SK-N-SH (cell line): Measurements from ENCODE around the gene IL10RA. TPM values are rescaled to one million over a fixed set of nuclear protein-coding genes. Genes with fewer than 3 reads are reported as not detected.

Source experiments
- CTCF ChIA-PET: fragments of 300-600, 350-600 bp; formaldehyde crosslinking; extraction: SDS; loops from one replicate; lab custom pipeline; 2021; lab: Yijun Ruan, JAX
- POLR2A ChIA-PET: fragments of 350-600 bp; sonication (Branson Sonifier 250); formaldehyde crosslinking; extraction: SDS; loops from one replicate; lab custom pipeline; 2020; ENCODE audit warnings: antibody characterized with exemption, inconsistent platforms; lab: Yijun Ruan, JAX
- DNase-seq: peaks from one replicate; pipeline ENCODE4 v3.0.0; 2012
- H2AFZ ChIP-seq: fragments of 200-600 bp; sonication (generic); 2 replicates; pipeline ENCODE4 v1.8.1; 2016; ENCODE audit warnings: antibody characterized with exemption, mild to moderate bottlenecking, low read depth
- H3F3A ChIP-seq: fragments of 200-600 bp; sonication (generic); replicated peaks from 2 replicates; pipeline ENCODE3; 2016; ENCODE audit warnings: antibody characterized with exemption, mild to moderate bottlenecking; ENCODE audit not compliant: insufficient read depth
- H3K27ac ChIP-seq, 2 experiments: fragments of 200-500 bp in 1 of 2; fragments of 200-600 bp in 1 of 2; sonication (Bioruptor generic) in 1 of 2; sonication (generic), shearing (Covaris generic) in 1 of 2; 2 replicates each; pipeline versions ENCODE4 v1.5.1 to v1.6.1; 2014 to 2016; ENCODE audit warnings: low read depth in 2 of 2, inconsistent platforms in 1 of 2, low read length in 1 of 2, mild to moderate bottlenecking in 1 of 2, mixed read lengths in 1 of 2
- H3K27me3 ChIP-seq: fragments of 200-600 bp; sonication (generic), shearing (Covaris generic); 2 replicates; pipeline ENCODE4 v1.6.1; 2016; ENCODE audit warnings: mixed run types; ENCODE audit not compliant: insufficient read depth
- H3K36me3 ChIP-seq, 2 experiments: fragments of 200-500 bp in 1 of 2; fragments of 200-600 bp in 1 of 2; sonication (Bioruptor generic) in 1 of 2; sonication (generic) in 1 of 2; replicated peaks in 1 of 2; 2 replicates each; pipeline versions ENCODE3 to v1.5.1; 2014 to 2016; ENCODE audit warnings: low read length in 1 of 2, mild to moderate bottlenecking in 1 of 2; ENCODE audit not compliant: insufficient read depth in 2 of 2, control insufficient read depth in 1 of 2
- H3K4me1 ChIP-seq, 2 experiments: fragments of 200-500 bp in 1 of 2; fragments of 200-600 bp in 1 of 2; sonication (Bioruptor generic) in 1 of 2; sonication (generic), shearing (Covaris generic) in 1 of 2; 2 replicates each; pipeline versions ENCODE4 v1.5.1 to v1.6.1; 2014 to 2016; ENCODE audit warnings: low read depth in 1 of 2, low read length in 1 of 2, mixed run types in 1 of 2; ENCODE audit not compliant: insufficient read depth in 2 of 2, control insufficient read depth in 1 of 2
- H3K4me2 ChIP-seq: fragments of 200-600 bp; sonication (generic), shearing (Covaris generic); 2 replicates; pipeline ENCODE4 v1.6.1; 2017; ENCODE audit warnings: mixed run types
- H3K4me3 ChIP-seq, 2 experiments: fragments of 200-500 bp in 1 of 2; fragments of 200-600 bp in 1 of 2; sonication (Bioruptor generic) in 1 of 2; sonication (generic), shearing (Covaris generic) in 1 of 2; 2 replicates each; pipeline versions ENCODE4 v1.5.1 to v1.8.1; 2014 to 2016; ENCODE audit warnings: low read depth in 2 of 2, inconsistent platforms in 1 of 2, low read length in 1 of 2, mild to moderate bottlenecking in 1 of 2, mixed read lengths in 1 of 2, moderate library complexity in 1 of 2
- H3K79me2 ChIP-seq: fragments of 200-600 bp; sonication (generic); 2 replicates; pipeline ENCODE4 v1.8.1; 2017; ENCODE audit warnings: mild to moderate bottlenecking; ENCODE audit not compliant: insufficient read depth
- H3K9ac ChIP-seq: fragments of 200-600 bp; sonication (generic); 2 replicates; pipeline ENCODE4 v1.6.1; 2017; ENCODE audit warnings: mixed run types
- H3K9me2 ChIP-seq: fragments of 200-600 bp; sonication (generic); 2 replicates; pipeline ENCODE4 v1.6.1; 2017; ENCODE audit warnings: mixed run types
- H3K9me3 ChIP-seq: fragments of 200-600 bp; sonication (generic); 2 replicates; pipeline ENCODE4 v1.6.1; 2017; ENCODE audit warnings: mixed run types, mild to moderate bottlenecking, moderate library complexity
- H4K20me1 ChIP-seq: fragments of 200-600 bp; sonication (generic); 2 replicates; pipeline ENCODE4 v1.6.1; 2017; ENCODE audit warnings: mild to moderate bottlenecking, mixed run types; ENCODE audit not compliant: insufficient read depth
- EP300 ChIP-seq, 2 experiments: IDR thresholded peaks; 2 replicates each; pipeline versions ENCODE4 v1.4.0 to v1.6.1; 2012; ENCODE audit warnings: borderline replicate concordance in 1 of 2, low read depth in 1 of 2, low read length in 1 of 2
- FOSL2 ChIP-seq: IDR thresholded peaks from 2 replicates; pipeline ENCODE4 v1.4.0; 2012; ENCODE audit warnings: low read depth, mild to moderate bottlenecking, moderate library complexity, borderline replicate concordance
- GABPA ChIP-seq: IDR thresholded peaks from 2 replicates; pipeline ENCODE4 v1.4.0; 2012; ENCODE audit warnings: low read depth, mild to moderate bottlenecking
- NFIC ChIP-seq: IDR thresholded peaks from 2 replicates; pipeline ENCODE4 v1.4.0; 2012; ENCODE audit warnings: borderline replicate concordance
- RCOR1 ChIP-seq: fragments of 150-350 bp; IDR thresholded peaks from 2 replicates; pipeline ENCODE4 v1.6.1; 2017; ENCODE audit warnings: antibody characterized with exemption, low read length
- SMC3 ChIP-seq: IDR thresholded peaks from 2 replicates; pipeline ENCODE4 v1.6.1; 2012; ENCODE audit warnings: low read depth, low read length, improper control_type of control experiment
- TAF1 ChIP-seq: IDR thresholded peaks from 2 replicates; pipeline ENCODE4 v1.6.1; 2012; ENCODE audit warnings: low read depth, mild to moderate bottlenecking, low read length, moderate library complexity, borderline replicate concordance
- WGBS: methylation state at CpG from one replicate; pipeline ENCODE4 v1.1.6; 2017; ENCODE audit warnings: low lambda C conversion rate; 5-methylcytosine and 5-hydroxymethylcytosine counted together
- polyA plus RNA-seq, 3 experiments: library from polyadenylated mRNA; depleted of rRNA; stranded (reverse); fragments of >200 nt; gene quantifications; 2 replicates each; pipeline ENCODE4 v1.2.3, GENCODE V29; 2012
- TF ChIP-seq, protein P1 (sequence below): fragments of 200-600 bp; sonication (generic); IDR thresholded peaks from 2 replicates; pipeline ENCODE4 v1.6.1; 2017; ENCODE audit warnings: antibody characterized with exemption, mild to moderate bottlenecking, moderate library complexity
- TF ChIP-seq, protein P2 (sequence below): fragments of 150-350 bp; IDR thresholded peaks from 2 replicates; pipeline ENCODE4 v1.6.1; 2017; ENCODE audit warnings: antibody characterized with exemption, low read length, low read depth, borderline replicate concordance
- TF ChIP-seq, protein P3 (sequence below): fragments of 150-350 bp; IDR thresholded peaks from 2 replicates; pipeline ENCODE4 v1.6.1; 2016; ENCODE audit warnings: mild to moderate bottlenecking, low read depth, low read length
- TF ChIP-seq, protein P4 (sequence below): IDR thresholded peaks from 2 replicates; pipeline ENCODE4 v1.4.0; 2012; ENCODE audit warnings: low read depth

Gene IL10RA
- polyA plus RNA-seq, 1 of the 3 experiments (the other 2 are of a cell fraction), result not detected

DNA sequence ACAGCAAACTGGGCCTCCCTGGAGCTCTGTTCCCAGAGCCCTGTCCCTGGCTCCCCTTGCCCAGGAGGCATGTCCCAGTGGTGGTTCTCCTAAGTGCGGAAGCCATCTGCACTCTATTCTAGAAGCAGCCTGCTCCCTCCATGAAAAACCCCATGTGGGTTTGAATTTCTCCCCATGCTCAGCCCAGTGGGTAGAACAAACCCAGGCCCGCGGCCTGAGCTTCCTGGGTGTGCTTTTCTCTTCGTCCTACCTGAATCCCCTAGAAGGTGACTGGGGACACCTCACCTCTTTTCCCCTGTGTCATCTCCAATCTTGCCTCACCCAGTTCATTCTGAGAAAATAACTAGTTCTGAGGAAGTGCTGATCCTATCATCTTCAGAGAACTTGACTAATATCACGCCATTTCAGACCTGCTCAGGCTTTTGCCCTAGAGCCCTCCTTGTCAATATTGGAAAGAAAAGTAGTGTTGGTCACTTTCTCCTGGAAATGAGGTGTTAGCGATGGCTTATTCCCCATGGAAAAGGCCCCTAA, 15.9 kb downstream of the IL10RA start (continued):
- TF ChIP-seq, protein P1, sequence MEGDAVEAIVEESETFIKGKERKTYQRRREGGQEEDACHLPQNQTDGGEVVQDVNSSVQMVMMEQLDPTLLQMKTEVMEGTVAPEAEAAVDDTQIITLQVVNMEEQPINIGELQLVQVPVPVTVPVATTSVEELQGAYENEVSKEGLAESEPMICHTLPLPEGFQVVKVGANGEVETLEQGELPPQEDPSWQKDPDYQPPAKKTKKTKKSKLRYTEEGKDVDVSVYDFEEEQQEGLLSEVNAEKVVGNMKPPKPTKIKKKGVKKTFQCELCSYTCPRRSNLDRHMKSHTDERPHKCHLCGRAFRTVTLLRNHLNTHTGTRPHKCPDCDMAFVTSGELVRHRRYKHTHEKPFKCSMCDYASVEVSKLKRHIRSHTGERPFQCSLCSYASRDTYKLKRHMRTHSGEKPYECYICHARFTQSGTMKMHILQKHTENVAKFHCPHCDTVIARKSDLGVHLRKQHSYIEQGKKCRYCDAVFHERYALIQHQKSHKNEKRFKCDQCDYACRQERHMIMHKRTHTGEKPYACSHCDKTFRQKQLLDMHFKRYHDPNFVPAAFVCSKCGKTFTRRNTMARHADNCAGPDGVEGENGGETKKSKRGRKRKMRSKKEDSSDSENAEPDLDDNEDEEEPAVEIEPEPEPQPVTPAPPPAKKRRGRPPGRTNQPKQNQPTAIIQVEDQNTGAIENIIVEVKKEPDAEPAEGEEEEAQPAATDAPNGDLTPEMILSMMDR, result no peak
- TF ChIP-seq GABPA, result no peak
- no peak for TF ChIP-seq EP300 (IDR thresholded peaks at IDR 0.05; ENCODE audit: borderline replicate concordance in 1 of 2, low read depth in 1 of 2, low read length in 1 of 2)
- TF ChIP-seq, protein P2, sequence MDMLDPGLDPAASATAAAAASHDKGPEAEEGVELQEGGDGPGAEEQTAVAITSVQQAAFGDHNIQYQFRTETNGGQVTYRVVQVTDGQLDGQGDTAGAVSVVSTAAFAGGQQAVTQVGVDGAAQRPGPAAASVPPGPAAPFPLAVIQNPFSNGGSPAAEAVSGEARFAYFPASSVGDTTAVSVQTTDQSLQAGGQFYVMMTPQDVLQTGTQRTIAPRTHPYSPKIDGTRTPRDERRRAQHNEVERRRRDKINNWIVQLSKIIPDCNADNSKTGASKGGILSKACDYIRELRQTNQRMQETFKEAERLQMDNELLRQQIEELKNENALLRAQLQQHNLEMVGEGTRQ, result no peak
- no peak for TF ChIP-seq RCOR1
- TF ChIP-seq, protein P3, sequence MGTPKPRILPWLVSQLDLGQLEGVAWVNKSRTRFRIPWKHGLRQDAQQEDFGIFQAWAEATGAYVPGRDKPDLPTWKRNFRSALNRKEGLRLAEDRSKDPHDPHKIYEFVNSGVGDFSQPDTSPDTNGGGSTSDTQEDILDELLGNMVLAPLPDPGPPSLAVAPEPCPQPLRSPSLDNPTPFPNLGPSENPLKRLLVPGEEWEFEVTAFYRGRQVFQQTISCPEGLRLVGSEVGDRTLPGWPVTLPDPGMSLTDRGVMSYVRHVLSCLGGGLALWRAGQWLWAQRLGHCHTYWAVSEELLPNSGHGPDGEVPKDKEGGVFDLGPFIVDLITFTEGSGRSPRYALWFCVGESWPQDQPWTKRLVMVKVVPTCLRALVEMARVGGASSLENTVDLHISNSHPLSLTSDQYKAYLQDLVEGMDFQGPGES, result no peak

DNA sequence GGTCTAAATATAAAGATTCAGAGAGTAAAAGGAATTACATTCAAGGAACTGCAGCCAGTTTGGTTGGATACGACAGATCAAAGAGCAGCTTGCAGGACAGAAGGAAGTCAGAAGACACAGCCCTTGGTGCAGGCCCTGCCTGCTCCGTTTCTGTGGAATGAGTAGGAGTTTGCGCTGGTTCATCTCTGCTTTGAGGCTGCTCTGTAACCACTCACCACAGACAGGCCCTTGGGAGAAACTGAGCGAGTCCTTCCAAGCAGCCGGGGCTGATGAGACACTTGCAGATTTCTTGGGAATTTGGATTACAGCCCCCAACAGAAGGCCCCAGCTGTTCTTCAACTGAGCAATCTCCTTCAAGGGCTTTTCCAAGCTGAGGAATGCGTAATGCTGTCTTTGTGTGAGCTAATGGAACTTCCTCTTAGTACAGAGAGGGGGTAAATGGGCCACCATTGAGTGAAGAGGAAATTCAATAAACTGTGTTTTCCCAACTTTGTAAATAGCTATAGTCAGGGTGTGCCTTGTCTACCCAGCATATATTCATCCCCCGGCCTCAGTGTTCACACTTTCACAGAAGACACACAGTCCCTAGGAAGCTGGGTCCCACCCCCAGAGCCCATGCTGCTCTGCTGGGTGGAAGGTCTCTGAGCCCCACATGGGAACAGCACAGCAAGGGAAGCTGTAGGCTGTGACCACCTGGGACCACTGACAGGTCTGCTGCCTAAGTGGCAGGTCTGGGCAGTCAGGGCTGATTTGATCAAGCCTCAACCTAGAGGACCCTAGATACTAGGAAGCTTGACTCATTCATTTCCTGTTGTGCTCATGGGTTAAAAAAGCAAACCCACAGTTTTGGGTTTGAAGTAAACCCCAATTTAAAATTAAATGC, 16.6 kb downstream of the IL10RA start:
- TF ChIP-seq NFIC (no peak), SMC3 (no peak), TAF1 (no peak), FOSL2 (no peak)
- TF ChIP-seq, protein P4, sequence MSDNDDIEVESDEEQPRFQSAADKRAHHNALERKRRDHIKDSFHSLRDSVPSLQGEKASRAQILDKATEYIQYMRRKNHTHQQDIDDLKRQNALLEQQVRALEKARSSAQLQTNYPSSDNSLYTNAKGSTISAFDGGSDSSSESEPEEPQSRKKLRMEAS, result no peak
- TF ChIP-seq, protein P1, result no peak

More for the DNA sequence above, 16.6 kb downstream of the IL10RA start:
- no peaks in the 10 kb centered on the region for H3K9me2 ChIP-seq
- H3K79me2 ChIP-seq, result no peaks in the 10 kb centered on the region
- no peaks in the 10 kb centered on the region for H3F3A ChIP-seq
- no peaks in the 10 kb centered on the region for H3K27me3 ChIP-seq
- H3K27ac ChIP-seq, result no peak overlapping the region
- no peak overlapping the region for H3K9ac ChIP-seq
- no peaks in the 10 kb centered on the region for H3K9me3 ChIP-seq
- ChIA-PET POLR2A (no interaction called here), CTCF (no interaction called here)
- H3K4me2 ChIP-seq, result no peak overlapping the region
- H3K4me1 ChIP-seq, result no peaks in the 10 kb centered on the region
- no peak overlapping the region for H2AFZ ChIP-seq
- DNase-seq, result no peak
- no peak overlapping the region for H3K4me3 ChIP-seq
- no peaks in the 10 kb centered on the region for H3K36me3 ChIP-seq
- H4K20me1 ChIP-seq, result no peaks in the 10 kb centered on the region
- 47% methylated on average over 6 of the region's 7 CpGs for WGBS
